Measurements from ENCODE around the gene LGALS7B.

GRCh38 chr19:38744298-38744681, 44.7 kb upstream of the LGALS7B start, which contains the start of gene CAPN12:
- TF ChIP-seq CTCF (IDR thresholded peaks at IDR 0.05; ENCODE audit: insufficient read depth, low read length, poor library complexity, severe bottlenecking) = no peak
- TF ChIP-seq EZH2phosphoT487 (conservative IDR thresholded peaks at IDR 0.05; ENCODE audit: low read length) = no peak
